Measurements from ENCODE around the gene TUBA1B. TPM values are rescaled to one million over a fixed set of nuclear protein-coding genes. Genes with fewer than 3 reads are reported as not detected.

Gene TUBA1B
- total and polyA plus RNA-seq, 2 of the 8 experiments (the other 6 are each of a cell fraction or from before 2014, with no cell fraction given): 2,092 to 6,837 TPM

DNA sequence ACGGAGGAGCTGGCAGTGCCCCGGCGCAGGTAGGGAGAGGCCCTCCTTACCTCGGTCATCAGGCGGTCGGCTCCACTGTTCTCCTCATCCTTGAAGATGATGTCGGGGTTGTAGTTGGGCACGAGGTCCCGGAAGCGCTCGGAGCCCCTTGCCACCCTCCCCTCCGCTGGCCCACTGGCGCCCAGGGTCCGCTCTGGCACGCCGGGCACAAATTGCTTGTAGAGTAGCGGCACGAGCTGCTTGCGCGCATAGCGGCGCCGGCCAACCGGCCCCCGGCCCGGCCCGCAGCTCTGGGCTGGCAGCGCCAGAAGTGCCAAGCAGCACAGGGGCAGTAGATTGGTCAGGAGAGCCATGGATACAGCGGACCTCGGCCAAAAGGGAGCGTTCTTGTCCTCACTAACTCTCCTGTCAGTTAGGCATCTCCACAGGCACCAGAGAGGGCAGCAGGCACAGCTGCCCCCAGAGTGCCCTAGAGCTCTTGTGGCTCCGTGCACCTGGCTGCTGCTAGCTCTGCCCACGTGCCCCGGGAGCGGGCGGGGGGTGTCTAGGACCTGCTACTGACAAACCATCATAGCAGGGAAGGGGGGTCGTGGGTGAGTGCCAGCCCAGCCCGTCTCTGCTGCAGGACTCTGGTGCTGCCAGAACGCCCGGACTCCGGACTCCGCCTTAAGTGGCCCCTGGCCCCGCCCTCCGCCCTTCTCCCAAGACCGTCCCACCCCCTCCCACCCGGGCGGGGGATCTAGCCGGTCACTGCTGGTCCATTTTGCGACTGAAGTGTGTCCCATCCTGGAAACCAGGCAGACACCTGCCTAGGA, 36.8 kb downstream of the TUBA1B start, which contains the start of gene DHH (continued):
- TF ChIP-seq KDM1A (IDR thresholded peaks at IDR 0.05; ENCODE audit: borderline replicate concordance, low read length): no peak
- TF ChIP-seq TAF1 (IDR thresholded peaks at IDR 0.05; ENCODE audit: low read depth, low read length): no peak
- TF ChIP-seq EZH2 (IDR thresholded peaks at IDR 0.05; ENCODE audit: low read depth, low read length, severe bottlenecking): peak; percentile 86
- TF ChIP-seq GABPA (IDR thresholded peaks at IDR 0.05; ENCODE audit: borderline replicate concordance, insufficient read depth, low read length): no peak
- TF ChIP-seq BRCA1 (IDR thresholded peaks at IDR 0.05; ENCODE audit: low read depth, low read length): no peak
- no peak for TF ChIP-seq POLR2A (IDR thresholded peaks at IDR 0.05; ENCODE audit: control extremely low read depth in 1 of 2, low read depth in 2 of 2, low read length in 2 of 2)
- TF ChIP-seq, protein P1, sequence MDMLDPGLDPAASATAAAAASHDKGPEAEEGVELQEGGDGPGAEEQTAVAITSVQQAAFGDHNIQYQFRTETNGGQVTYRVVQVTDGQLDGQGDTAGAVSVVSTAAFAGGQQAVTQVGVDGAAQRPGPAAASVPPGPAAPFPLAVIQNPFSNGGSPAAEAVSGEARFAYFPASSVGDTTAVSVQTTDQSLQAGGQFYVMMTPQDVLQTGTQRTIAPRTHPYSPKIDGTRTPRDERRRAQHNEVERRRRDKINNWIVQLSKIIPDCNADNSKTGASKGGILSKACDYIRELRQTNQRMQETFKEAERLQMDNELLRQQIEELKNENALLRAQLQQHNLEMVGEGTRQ (IDR thresholded peaks at IDR 0.05; ENCODE audit: low read length): no peak
- TF ChIP-seq CTBP2 (IDR thresholded peaks at IDR 0.05; ENCODE audit: borderline replicate concordance, insufficient read depth, insufficient read length, low read length): no peak
- no peak for TF ChIP-seq RNF2 (IDR thresholded peaks at IDR 0.05; ENCODE audit: borderline replicate concordance, low read depth, low read length, missing control alignments, poor library complexity, severe bottlenecking)
- TF ChIP-seq CHD2 (IDR thresholded peaks at IDR 0.05; ENCODE audit: low read length): no peak
- TF ChIP-seq POU5F1 (IDR thresholded peaks at IDR 0.05; ENCODE audit: low read depth, low read length): no peak
- no peak for TF ChIP-seq CEBPB (IDR thresholded peaks at IDR 0.05; ENCODE audit: low read depth, low read length)
- TF ChIP-seq SRF (IDR thresholded peaks at IDR 0.05; ENCODE audit: low read depth, low read length): no peak
- TF ChIP-seq YY1 (IDR thresholded peaks at IDR 0.05; ENCODE audit: low read depth, low read length): 0 out of 2 replicates have a peak, but pooled peaks have one; percentile 25
- TF ChIP-seq FOSL1 (IDR thresholded peaks at IDR 0.05; ENCODE audit: insufficient read depth, low read depth, low read length): no peak
- TF ChIP-seq POLR2AphosphoS5 (IDR thresholded peaks at IDR 0.05; ENCODE audit: low read depth, low read length): no peak; the same call in 1 of the 2 replicates
- TF ChIP-seq TAF7 (optimal IDR thresholded peaks at IDR 0.05; ENCODE audit: borderline replicate concordance, low read depth, low read length): no peak
